Measurements from ENCODE around the gene C14orf93.
A peak's percentile ranks its signal among the peaks of the same experiment; 100 is the strongest.

The C14orf93 gene, protein sequence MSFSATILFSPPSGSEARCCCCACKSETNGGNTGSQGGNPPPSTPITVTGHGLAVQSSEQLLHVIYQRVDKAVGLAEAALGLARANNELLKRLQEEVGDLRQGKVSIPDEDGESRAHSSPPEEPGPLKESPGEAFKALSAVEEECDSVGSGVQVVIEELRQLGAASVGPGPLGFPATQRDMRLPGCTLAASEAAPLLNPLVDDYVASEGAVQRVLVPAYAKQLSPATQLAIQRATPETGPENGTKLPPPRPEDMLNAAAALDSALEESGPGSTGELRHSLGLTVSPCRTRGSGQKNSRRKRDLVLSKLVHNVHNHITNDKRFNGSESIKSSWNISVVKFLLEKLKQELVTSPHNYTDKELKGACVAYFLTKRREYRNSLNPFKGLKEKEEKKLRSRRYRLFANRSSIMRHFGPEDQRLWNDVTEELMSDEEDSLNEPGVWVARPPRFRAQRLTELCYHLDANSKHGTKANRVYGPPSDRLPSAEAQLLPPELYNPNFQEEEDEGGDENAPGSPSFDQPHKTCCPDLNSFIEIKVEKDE

DNA sequence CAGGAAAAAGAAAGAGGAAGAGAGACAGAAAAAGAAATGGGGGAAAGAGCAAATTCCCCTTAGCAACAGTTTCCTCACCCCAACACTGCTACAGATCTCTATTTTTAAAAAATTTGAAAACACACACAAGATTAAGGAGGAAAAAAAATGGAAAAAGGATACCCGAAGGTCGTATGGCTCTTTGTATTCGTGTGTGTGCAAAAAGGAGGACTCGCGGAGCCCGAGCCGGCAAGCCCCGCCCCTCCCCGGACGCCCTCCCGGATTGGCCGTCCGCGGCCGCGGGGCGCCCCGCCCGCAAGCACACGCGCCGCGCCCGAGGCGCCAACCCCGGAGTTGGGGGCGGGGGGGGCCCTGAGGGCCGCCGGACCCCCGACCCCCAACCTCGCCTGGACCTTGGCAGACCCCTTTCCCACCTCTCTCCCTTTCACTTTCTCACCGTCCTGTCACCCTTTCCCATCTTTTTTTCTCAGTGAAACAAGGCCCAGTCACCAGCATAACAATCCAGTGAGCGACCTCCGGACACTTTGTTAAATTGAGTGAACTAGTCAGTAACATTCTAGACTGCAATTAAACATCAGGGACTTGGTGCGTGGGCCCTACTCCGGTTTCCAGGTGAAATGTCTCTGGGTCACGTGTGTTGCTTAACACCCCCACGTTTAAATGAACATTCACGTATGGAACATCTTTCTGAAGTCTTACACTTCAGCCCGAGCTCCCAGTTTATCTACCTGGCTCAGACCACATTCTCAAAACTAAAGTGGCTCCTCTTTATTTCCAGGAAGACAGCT lies at the start of gene C14orf93:
Gene C14orf93 (minus strand): TSS at position 205 of the 788 bp plus-strand sequence. CDS start 11,120 bp downstream, outside the sequence.
- peak; percentile 74 for DNase-seq

DNA sequence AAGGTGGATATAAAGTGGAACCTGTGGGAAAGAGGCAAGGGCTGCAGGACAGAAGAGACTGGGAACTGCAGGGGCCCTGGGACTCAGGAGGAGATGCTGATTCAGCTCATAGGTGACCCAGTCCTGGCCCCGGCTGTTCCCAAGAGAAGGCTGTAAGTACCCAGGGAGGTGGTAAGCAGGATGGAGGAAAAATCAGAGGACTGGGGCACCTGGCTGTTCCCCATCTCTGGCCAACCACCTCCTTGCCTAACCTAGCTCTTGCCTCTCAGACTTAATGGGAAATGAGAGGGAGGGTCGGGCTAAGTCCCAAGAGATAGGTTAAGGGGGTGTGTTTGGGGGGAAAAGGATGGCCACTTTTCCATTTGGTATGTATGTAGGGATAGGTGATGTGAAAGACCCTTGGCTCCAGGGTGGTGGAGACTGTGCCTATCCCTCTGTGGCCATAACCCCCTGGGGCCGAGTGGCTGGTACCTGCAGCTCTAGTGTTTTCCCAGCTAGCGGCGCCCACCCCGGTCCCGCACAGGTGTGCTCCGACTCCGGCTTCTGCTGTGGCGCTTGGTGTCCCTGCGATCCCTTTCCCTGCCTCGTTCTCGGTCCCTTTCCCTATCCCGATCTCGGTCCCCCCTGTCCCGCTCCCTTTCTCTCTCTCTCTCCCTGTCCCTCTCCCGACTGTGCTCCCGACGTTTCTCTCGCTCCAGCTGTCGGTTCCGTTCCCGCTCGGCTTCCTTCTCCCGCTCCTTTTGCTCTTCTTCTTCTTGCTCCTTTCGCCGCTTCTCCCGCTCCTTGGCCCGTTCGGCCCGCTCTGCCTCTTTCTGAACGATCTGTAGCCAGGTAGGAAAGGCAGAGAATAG lies 48.9 kb upstream of the C14orf93 start:
- DNase-seq: no peak

DNA sequence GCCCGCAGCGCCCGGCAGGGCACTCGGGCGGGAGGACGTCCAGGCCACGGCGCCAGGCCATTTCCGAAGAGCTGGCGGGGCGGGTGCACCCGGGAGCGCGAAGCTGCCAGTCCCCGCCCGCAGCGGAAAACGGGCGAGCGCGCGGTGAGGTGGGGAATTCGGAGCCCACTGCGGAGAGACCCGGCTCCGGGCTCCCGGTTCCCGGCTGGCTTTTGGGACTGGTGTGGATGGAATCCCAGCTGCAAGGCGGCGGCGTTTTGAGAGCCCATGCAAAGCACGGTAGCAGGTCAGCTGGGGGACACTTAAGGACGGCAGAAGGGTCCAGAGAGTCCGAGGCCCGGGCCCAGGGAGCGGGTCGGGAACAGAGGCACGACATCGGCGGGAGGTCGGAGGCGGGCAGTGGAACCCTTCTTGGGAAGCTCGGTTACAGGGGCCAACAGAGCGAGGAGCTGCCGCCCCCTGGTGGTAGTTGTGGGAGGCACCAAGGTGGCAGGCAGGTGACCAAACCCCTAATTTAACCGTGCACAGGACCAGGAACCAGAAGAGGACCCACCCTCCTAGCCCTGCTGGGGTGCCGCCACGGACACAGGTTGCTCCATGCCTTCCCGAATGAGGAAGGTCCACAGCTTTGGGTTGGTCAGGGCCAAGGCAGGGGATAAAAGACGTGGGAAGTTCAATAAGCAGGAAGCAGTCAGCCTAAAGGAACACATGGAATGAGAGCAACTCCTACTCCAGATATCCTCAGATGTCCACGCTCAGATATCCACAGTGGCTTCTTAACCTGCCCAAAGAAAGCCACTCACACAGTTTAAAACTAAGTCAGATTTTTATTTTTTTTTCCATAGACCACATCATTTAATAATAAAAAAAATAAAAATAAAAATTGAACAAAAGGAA lies 48.1 kb upstream of the C14orf93 start:
- peak; percentile 83 for DNase-seq

- DNase-seq: peak; percentile 73
Observed at GRCh38 chr14:23056956-23057756, 47.2 kb upstream of the C14orf93 start, which contains the start of gene CDH24. CDH24 (minus strand) TSS chr14:23057520; CDS start chr14:23055733, 1,787 bp downstream.

GRCh38 chr14:23056145-23056955 lies 46.4 kb upstream of the C14orf93 start:
- peak; percentile 67 for DNase-seq

DNA sequence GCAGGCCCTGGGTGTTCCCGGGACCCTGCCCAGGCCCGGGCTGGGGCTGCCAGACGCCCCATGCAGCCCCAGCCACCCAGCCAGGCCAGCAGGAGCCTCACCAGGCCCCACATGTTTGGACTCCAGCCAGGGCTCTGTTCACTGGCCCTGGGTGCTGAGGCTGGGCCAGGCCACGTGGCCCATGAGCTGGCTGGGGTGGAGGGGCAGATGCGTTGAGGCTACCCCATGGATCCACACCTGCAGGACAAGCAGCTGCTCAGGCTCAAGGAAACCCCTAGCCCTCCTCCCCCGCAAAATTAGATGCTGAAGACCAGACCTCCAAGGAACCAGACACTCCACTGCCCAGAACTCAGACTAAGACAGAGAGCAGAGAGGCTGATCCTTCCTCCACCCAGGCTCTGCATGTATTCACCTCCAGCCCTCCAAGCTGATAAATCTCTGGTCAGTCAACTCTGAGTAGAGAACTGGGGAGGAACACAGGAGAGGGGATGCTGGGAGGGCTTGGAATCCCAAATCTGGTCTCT lies 45.7 kb upstream of the C14orf93 start:
- no peak for DNase-seq

- DNase-seq: no peak
Observed at GRCh38 chr14:23055147-23055550, 45.2 kb upstream of the C14orf93 start.

DNA sequence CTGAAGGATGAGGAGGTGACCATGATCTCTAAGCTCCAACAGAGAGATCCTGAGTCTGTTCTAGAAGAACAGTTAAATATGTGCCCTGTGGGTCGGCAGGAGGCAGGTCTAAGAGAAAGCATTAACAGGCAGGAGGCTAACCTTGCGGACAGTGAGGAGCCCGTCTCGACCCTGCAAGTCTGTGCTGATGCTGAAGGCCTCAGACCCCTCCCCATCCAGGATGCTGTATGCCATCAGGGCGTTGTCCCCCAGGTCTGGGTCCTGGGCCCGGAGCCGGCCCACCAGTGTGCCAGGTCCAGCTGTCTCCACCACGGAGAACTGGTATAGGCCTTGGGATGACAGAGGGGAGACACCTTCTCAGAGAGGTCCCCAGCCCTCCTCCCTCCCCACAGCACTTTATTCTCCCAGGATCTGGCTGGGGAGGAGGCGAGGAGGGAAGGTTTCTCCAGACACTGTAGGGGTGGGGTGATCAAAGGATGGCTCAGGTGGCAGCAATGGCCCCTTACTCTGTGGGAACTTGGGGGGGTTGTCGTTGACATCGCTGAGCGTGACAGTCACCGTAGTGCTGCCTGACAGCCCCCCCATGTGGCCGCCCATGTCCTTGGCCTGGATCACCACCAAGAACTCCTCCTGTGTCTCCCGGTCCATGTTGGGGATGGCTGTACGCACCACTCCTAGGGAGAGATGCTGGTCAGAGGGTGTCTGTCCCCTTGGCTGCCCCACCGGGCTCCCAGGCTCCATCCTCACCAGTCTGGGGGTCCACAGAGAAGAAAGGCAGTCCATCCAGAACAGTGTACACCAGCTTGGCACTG lies 44.3 kb upstream of the C14orf93 start:
- DNase-seq: no peak

DNA sequence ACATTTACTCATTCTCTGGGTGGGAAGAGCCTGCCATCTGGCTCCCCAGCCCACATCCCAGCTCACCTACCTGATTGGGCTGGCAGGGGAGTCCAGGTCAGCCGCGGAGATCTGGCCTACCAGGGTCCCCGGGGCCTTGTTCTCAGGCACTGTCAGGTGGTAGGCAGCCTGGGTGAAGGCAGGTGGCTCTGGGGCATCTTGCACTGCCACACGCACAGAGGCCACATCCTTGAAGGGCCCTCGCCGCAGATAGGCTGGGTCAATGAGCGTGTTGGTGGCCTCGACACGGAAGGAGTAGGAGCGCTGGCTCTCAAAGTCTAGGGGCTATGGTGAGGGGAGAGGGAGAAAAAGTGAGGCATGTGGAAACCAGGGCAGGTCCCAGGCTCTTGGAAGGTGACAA lies 43.5 kb upstream of the C14orf93 start:
- no peak for DNase-seq

DNA sequence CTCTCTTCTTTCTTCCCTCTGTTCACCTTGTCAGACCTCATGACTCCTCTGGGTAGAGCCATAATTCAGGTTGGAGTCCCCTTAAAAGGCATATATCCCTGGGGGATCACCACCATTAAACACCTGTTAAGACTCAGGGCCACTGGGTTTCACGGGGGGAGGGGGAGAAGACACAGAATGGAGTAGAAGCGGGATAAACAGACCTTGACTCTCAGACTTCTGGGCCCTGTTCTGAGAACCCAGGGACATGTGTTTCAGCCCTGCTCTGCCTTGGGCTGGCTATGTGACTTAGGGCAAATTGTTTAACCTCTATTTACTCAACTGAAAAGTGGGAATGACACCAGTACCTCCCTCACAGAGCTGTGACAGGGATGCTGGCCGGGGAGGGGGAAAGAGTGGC lies 42.7 kb upstream of the C14orf93 start:
- no peak for DNase-seq

- no peak for DNase-seq
Observed at GRCh38 chr14:23052182-23052623, 42.3 kb upstream of the C14orf93 start.

DNA sequence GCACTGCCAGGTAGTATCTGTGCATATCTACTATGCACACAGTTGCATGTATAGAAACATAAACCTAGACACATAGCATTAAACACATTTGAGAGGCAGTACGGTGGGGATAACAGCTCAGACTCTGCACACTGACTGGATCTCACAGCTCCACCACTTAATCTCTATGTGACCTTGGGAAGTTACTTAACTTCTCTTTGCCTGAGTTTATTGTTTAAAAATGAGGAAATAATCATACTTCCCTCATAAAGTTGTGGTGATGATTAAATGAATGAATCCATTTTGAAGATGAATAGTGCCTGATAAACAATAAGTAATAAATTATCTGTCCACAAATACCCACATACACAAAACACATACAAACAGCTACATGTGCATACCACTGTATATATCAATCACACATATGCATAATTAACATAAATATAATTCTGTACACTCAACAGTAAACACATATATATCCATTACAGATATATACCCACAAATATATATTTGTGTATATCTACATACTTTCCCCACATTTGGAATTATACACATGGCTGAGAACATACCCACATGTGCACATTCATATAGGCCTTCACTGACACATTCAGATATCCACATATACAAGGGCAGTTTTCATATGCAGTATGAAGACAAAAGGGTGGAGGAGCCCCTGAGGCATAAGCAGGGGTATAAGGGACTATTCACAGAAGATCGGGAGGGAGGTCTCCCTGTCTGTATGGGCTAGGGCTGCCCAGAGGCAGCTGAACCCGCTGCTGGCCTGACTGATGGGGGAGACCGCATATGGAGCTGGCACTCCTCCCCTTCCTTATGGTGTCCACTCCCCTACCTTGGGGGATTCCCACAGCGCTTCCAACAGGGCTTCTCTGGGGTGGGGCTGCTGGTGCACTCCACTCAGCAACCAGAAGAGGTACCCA lies 41.5 kb upstream of the C14orf93 start:
- no peak for DNase-seq

DNA sequence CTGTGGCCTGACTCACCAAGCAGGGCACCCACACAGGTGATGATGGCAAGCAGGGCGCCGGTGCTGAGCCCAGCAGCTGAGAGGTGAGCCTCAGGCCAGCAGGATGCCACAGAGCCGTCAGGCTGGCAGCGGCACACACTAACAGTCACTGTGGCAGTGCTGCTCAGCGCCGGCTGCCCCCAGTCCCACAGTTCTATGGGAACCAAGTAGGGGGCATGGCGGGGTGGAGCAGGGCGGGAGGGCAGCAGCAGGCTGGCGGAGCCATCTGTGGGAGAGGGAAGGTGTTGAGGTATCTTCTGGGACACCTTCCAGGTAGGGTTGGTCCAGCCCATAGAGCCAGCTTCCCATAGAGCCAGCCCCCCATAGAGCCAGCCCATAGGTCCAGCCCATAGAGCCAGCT lies 39.1 kb upstream of the C14orf93 start:
- no peak for DNase-seq

DNA sequence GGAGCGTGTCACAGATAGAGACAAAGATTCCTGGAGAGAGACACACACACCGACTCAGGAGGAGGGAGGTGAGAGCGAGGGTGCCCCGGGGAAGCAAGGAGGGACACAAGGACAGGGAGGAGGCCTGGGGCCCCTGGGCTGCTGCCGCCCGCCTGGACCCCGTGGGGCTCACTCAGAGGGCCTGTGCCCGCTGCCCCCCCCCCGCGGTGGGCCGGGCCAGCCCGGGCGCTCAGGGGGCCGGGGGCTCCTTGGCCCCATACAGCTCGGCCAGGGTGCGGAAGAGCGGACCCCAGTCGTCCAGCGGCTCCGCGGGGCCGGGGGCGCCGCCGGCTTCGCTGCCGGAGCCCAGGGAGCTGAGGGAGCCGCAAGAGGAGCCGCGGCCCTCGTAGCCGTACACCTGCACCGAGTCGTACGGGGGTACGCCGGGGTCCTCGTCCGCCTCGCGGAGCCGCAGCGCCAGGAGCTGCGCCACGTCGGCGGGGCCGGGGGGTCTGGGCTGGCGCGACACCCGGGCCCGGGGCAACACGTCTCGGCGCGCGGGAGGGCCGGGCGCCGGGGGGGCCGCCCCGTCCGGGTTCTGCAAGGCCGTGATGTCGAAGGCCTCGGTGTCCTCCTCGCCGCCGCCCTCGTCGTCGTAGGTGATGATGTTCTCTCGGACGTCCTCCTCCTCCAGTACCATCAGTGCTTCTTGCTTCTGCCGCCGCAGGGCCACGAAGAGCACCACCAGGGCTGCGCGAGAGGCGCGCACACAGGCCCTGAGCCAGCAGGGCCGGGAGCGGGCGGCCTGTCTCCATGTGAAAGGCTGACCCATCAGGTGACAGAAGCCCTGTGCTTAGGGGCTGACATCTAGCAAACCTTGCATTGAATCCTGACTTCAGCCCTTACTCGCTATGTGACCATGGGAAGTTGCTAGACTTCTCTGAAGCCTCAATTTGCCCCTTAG lies 38.1 kb upstream of the C14orf93 start:
- no peak for DNase-seq

DNA sequence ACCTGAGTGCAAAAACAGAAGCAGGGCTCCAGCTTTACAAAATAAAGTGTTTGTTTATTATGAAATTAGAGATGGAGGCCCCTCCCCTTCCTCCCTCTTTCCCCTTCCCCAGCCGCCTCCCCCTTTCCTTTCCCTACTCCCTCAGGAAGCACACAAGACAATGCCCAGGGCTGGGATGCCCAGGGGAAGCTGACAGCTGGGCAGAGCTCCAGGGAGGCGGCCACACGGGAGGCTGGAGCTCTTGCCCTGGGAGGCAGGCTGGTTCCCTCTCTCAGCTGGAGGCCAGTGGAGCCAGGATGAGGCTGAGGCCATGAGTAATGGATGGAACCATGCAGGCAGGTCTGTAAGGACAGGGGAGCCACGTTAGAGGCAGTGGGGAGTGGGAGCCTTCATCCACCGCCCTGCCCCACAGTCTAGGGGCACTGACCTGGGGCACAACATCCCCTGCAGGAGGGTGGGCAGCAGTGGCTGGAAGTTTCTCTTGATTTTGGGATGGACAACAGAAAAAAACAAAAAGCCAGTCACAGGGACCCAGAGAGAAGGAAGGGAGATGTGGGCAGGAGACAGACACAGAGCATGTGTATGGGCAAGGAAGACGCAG lies 37.2 kb upstream of the C14orf93 start:
- DNase-seq: no peak
